ENCODE measurements around the gene ZNF638.

- TF ChIP-seq POLR2AphosphoS5 (IDR thresholded peaks at IDR 0.05; ENCODE audit: low read depth, low read length), result no peak
- TF ChIP-seq CTCF (IDR thresholded peaks at IDR 0.05 in 2 of 3, conservative IDR thresholded peaks at IDR 0.05 in 1 of 3; ENCODE audit: borderline replicate concordance in 1 of 3, insufficient read depth in 1 of 3, low read depth in 2 of 3, low read length in 2 of 3), result no peak
- no peak for TF ChIP-seq RAD21 (IDR thresholded peaks at IDR 0.05; ENCODE audit: low read depth)
- TF ChIP-seq CEBPB (IDR thresholded peaks at IDR 0.05; ENCODE audit: low read depth), result no peak
These were observed 4.6 kb upstream of the ZNF638 start for GRCh38 chr2:71326968-71327367.
